Medulla oblongata (tissue), 1 donor: ENCODE results near the gene GNAQ.

Experiments
- DNase-seq: peaks from one replicate; pipeline ENCODE4 v3.0.0-alpha.2; 2015; ENCODE audit errors: extremely low spot score

GNAQ gene

GRCh38 chr9:77945798-77946197 lies 85.8 kb downstream of the GNAQ start:
- DNase-seq = no peak

GRCh38 chr9:77944556-77945243 lies 86.9 kb downstream of the GNAQ start:
- DNase-seq = peak; percentile 50

GRCh38 chr9:77943057-77943456 lies 88.6 kb downstream of the GNAQ start:
- no peak for DNase-seq

GRCh38 chr9:77939149-77939668 lies 92.4 kb downstream of the GNAQ start:
- DNase-seq = no peak

- DNase-seq = no peak
These were observed 93.4 kb downstream of the GNAQ start for GRCh38 chr9:77938163-77938562.

- DNase-seq = no peak
These were observed 95.6 kb downstream of the GNAQ start for GRCh38 chr9:77935974-77936373.

GRCh38 chr9:77935211-77935610 lies 96.4 kb downstream of the GNAQ start:
- no peak for DNase-seq

- no peak for DNase-seq
These were observed 97.6 kb downstream of the GNAQ start for GRCh38 chr9:77933976-77934375.

GRCh38 chr9:77933019-77933418 lies 98.6 kb downstream of the GNAQ start:
- no peak for DNase-seq

GRCh38 chr9:77929942-77930341 lies 101.7 kb downstream of the GNAQ start:
- DNase-seq = no peak

- DNase-seq = no peak
These were observed 104.3 kb downstream of the GNAQ start for GRCh38 chr9:77927265-77927664.

- DNase-seq = no peak
These were observed 105.2 kb downstream of the GNAQ start for GRCh38 chr9:77926371-77926878.

- no peak for DNase-seq
These were observed 109.0 kb downstream of the GNAQ start for GRCh38 chr9:77922591-77922990.

GRCh38 chr9:77917800-77918199 lies 113.8 kb downstream of the GNAQ start:
- DNase-seq = no peak

GRCh38 chr9:77916820-77917219 lies 114.8 kb downstream of the GNAQ start:
- no peak for DNase-seq

- DNase-seq = no peak
These were observed 115.2 kb downstream of the GNAQ start for GRCh38 chr9:77916410-77916819.

- DNase-seq = no peak
These were observed 115.9 kb downstream of the GNAQ start for GRCh38 chr9:77915744-77916143.

GRCh38 chr9:77912895-77913693 lies 118.5 kb downstream of the GNAQ start:
- DNase-seq = no peak

- DNase-seq = no peak
These were observed 119.7 kb downstream of the GNAQ start for GRCh38 chr9:77911928-77912327.

- DNase-seq = peak; percentile 61
These were observed 121.4 kb downstream of the GNAQ start for GRCh38 chr9:77910194-77910621.

- DNase-seq = no peak
These were observed 122.3 kb downstream of the GNAQ start for GRCh38 chr9:77909306-77909705.

- DNase-seq = no peak
These were observed 123.3 kb downstream of the GNAQ start for GRCh38 chr9:77908293-77908692.

GRCh38 chr9:77907585-77907984 lies 124.0 kb downstream of the GNAQ start:
- DNase-seq = no peak
